Gastrocnemius medialis (tissue), 4 donors: ENCODE data around the gene AMHR2. TPM values are rescaled to one million over a fixed set of nuclear protein-coding genes. Genes with fewer than 3 reads are reported as not detected.

ENCODE experiments used
- ATAC-seq, 2 donors: fragments of 150-250 bp; one replicate each; pipeline ENCODE4 v1.9.1; 2016
- DNase-seq, 2 donors: peaks; one replicate each; pipeline ENCODE4 v3.0.0-alpha.2; 2019
- H3K27ac ChIP-seq, 4 donors: fragments of 200-600 bp; sonication (generic); 1 replicate in 1 of 4; 2 replicates in 3 of 4; pipeline ENCODE4 v1.5.1; 2016 to 2018; ENCODE audit warnings: mild to moderate bottlenecking in 2 of 4, moderate library complexity in 1 of 4
- H3K27me3 ChIP-seq, 3 donors: fragments of 200-600 bp; sonication (generic) in 2 of 3; 1 replicate in 1 of 3; 2 replicates in 2 of 3; pipeline versions ENCODE4 v1.5.1 to v1.6.0; 2016 to 2019; ENCODE audit warnings: mild to moderate bottlenecking in 1 of 3, moderate library complexity in 1 of 3
- H3K36me3 ChIP-seq, 2 donors: fragments of 200-600 bp; sonication (generic) in 1 of 2; one replicate each; pipeline ENCODE4 v1.5.1; 2017 to 2018
- H3K4me1 ChIP-seq, 2 donors: fragments of 200-600 bp; sonication (generic) in 1 of 2; one replicate each; pipeline ENCODE4 v1.5.1; 2016 to 2017; ENCODE audit warnings: mild to moderate bottlenecking in 2 of 2
- H3K4me3 ChIP-seq, 4 donors: fragments of 200-600 bp; sonication (generic) in 3 of 4; 1 replicate in 1 of 4; 2 replicates in 3 of 4; pipeline ENCODE4 v1.5.1; 2016 to 2019; ENCODE audit warnings: mild to moderate bottlenecking in 2 of 4
- H3K9me3 ChIP-seq, 3 donors: fragments of 200-600 bp; sonication (generic) in 2 of 3; 1 replicate in 1 of 3; 2 replicates in 2 of 3; pipeline ENCODE4 v1.5.1; 2016 to 2019
- POLR2A ChIP-seq, 2 donors: fragments of 450-650 bp; IDR thresholded peaks; one replicate each; pipeline ENCODE4 v1.6.1; 2017; ENCODE audit warnings: antibody characterized with exemption in 2 of 2, mild to moderate bottlenecking in 2 of 2, moderate library complexity in 2 of 2
- in situ Hi-C, 4 donors: fragments of 200-750 bp; cut with MboI; loops; one replicate each; pipeline versions ENCODE4 v1.15.0 to v1.8.0; 2017; ENCODE audit warnings: low sequenced_read_pairs in 4 of 4
- intact Hi-C: fragments of 100-400 bp; cut with DNase I; formaldehyde crosslinking; loops from one replicate; pipeline ENCODE4 v1.15.1; 2023; ENCODE audit warnings: low total_unique reads
- total RNA-seq, 4 donors: library from RNA; depleted of rRNA; stranded (reverse); fragments of >200 nt; gene quantifications; one replicate each; pipeline versions ENCODE4 v1.1.0 to v1.2.3, GENCODE V29; 2016
- TF ChIP-seq, protein P1 (sequence below), 5 experiments: fragments of 450-650 bp in 3 of 5; fragments of 200-600 bp in 2 of 5; sonication (generic) in 2 of 5; IDR thresholded peaks in 4 of 5; conservative IDR thresholded peaks in 1 of 5; 1 replicate in 4 of 5; 2 replicates in 1 of 5; pipeline ENCODE4 v1.5.1; 2016 to 2019; ENCODE audit warnings: antibody characterized with exemption in 5 of 5, mild to moderate bottlenecking in 3 of 5, moderate library complexity in 3 of 5

AMHR2 gene
- total RNA-seq, 4 donors from 2014 or later, result 1.0 to 1.4 TPM; not detected in 2

DNA sequence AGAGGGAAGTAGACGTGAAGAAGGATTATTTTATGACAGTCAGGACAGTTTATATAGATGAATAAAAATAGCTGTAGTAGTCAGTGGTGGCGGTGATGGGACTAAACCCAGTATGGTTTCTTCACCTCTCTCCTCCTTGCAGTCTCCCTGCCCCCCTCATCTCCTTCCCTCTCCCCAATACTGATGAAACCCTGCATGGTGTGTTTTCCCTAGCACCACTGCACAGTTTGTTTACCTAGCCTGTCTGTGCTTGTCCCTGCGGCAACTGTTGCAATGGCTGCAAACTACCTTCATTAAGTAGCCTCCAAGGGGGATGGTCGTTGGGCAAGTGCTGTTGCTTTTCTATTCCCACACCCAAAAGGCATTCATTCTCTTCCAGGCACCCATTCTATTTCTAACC, 43.0 kb downstream of the AMHR2 start:
- in situ Hi-C loops (no loop called here), intact Hi-C loops (no loop called here)
- peak; percentile 31 to 73 for ATAC-seq
- no peak for TF ChIP-seq POLR2A (IDR thresholded peaks at IDR 0.05)
- TF ChIP-seq, protein P1, sequence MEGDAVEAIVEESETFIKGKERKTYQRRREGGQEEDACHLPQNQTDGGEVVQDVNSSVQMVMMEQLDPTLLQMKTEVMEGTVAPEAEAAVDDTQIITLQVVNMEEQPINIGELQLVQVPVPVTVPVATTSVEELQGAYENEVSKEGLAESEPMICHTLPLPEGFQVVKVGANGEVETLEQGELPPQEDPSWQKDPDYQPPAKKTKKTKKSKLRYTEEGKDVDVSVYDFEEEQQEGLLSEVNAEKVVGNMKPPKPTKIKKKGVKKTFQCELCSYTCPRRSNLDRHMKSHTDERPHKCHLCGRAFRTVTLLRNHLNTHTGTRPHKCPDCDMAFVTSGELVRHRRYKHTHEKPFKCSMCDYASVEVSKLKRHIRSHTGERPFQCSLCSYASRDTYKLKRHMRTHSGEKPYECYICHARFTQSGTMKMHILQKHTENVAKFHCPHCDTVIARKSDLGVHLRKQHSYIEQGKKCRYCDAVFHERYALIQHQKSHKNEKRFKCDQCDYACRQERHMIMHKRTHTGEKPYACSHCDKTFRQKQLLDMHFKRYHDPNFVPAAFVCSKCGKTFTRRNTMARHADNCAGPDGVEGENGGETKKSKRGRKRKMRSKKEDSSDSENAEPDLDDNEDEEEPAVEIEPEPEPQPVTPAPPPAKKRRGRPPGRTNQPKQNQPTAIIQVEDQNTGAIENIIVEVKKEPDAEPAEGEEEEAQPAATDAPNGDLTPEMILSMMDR (IDR thresholded peaks at IDR 0.05 in 4 of 5, conservative IDR thresholded peaks at IDR 0.05 in 1 of 5), result no peak
- Histone ChIP-seq H3K9me3 (no peaks in the 10 kb centered on the region), H3K4me1 (peaks cover 87 to 89% of the 10 kb centered on the region in 2 donors), H3K36me3 (peaks cover 3 to 100% of the 10 kb centered on the region in 2 donors), H3K27ac (peak overlapping the region; percentile 71 to 84 (median 78)), H3K4me3 (no peak overlapping the region), H3K27me3 (no peaks in the 10 kb centered on the region)
- peak in 1 of 2 donors; percentile 37 for DNase-seq

DNA sequence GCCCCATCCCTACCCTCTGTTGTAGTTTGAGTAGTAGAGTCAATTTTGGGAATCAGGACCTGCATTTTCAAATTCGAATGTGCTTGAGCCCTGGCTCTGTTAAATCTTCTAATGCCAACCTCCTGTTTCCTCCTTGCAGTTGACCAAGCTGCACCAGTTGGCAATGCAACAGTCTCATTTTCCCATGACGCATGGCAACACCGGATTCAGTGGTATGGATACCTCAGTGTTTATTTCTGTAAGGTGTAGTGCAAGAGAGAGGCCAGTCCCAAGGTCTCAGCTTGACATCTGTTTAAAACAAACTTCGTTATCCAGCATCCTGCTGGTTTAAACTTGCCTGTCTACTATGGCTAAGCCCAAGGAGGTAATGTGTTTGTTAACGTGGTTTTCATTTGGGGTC, 43.4 kb downstream of the AMHR2 start:
- no peak overlapping the region for H3K4me3 ChIP-seq
- no peaks in the 10 kb centered on the region for H3K9me3 ChIP-seq
- intact Hi-C loops (no loop called here), in situ Hi-C loops (no loop called here)
- H3K36me3 ChIP-seq, result peaks cover 3 to 100% of the 10 kb centered on the region in 2 donors
- peaks cover 87 to 89% of the 10 kb centered on the region in 2 donors for H3K4me1 ChIP-seq
- no peak for TF ChIP-seq POLR2A (IDR thresholded peaks at IDR 0.05)
- TF ChIP-seq, protein P1 (IDR thresholded peaks at IDR 0.05 in 4 of 5, conservative IDR thresholded peaks at IDR 0.05 in 1 of 5), result no peak
- peak in 1 of 2 donors; percentile 62 for DNase-seq
- no peaks in the 10 kb centered on the region for H3K27me3 ChIP-seq
- peak overlapping the region; percentile 71 to 84 (median 78) for H3K27ac ChIP-seq
- peak; percentile 64 to 80 for ATAC-seq

DNA sequence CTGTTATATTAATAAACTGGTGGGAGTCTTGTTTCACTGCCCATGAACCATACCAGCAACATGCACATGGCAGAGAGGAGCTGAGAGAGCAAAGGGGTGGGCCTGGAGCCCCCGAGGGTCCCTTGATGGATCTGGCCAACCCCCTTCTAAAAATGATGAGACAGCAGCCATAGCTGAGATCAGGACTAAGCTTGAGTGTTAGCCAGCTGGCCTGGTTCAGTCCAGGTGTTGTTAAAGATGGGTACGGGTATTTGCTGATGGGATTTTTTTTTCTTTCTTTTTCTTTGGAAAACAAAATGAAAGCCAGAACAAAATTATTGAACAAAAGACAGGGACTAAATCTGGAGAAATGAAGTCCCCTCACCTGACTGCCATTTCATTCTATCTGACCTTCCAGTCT, 44.2 kb downstream of the AMHR2 start:
- Histone ChIP-seq H3K36me3 (peaks cover 3 to 100% of the 10 kb centered on the region in 2 donors), H3K27me3 (no peaks in the 10 kb centered on the region), H3K9me3 (no peaks in the 10 kb centered on the region), H3K4me3 (no peak overlapping the region), H3K4me1 (peaks cover 87 to 89% of the 10 kb centered on the region in 2 donors), H3K27ac (peak overlapping the region; percentile 71 to 84 (median 78))
- ATAC-seq (no peak), DNase-seq (peak in 1 of 2 donors; percentile 8)
- TF ChIP-seq POLR2A (IDR thresholded peaks at IDR 0.05), result no peak
- in situ Hi-C loops, result no loop called here
- intact Hi-C loops, result no loop called here

DNA sequence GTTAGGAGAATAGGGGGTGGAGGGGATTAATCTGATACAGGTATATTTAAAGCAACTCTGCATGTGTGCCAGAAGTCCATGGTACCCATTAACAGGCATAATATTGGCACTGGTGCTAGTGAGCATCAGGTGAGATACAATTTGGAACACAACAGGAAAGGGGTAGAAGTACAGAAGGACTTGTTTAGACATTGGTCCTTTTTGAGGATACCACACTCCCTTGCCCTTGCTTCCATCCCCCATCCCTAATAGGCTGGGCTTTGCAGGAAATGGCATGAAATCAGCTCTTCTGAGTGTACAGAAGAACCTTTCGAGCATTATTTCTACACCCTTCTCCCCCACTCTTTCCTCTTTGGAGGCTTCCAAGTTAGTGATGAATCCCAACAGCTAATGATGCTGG, 44.6 kb downstream of the AMHR2 start:
- intact Hi-C loops (no loop called here), in situ Hi-C loops (no loop called here)
- Histone ChIP-seq H3K27me3 (no peaks in the 10 kb centered on the region), H3K4me1 (peaks cover 87 to 89% of the 10 kb centered on the region in 2 donors), H3K4me3 (no peak overlapping the region), H3K9me3 (no peaks in the 10 kb centered on the region), H3K36me3 (peaks cover 3 to 100% of the 10 kb centered on the region in 2 donors), H3K27ac (peak overlapping the region; percentile 71 to 84 (median 78))
- ATAC-seq (no peak), DNase-seq (no peak)
- TF ChIP-seq, protein P1 (IDR thresholded peaks at IDR 0.05 in 4 of 5, conservative IDR thresholded peaks at IDR 0.05 in 1 of 5), result no peak
- no peak for TF ChIP-seq POLR2A (IDR thresholded peaks at IDR 0.05)

DNA sequence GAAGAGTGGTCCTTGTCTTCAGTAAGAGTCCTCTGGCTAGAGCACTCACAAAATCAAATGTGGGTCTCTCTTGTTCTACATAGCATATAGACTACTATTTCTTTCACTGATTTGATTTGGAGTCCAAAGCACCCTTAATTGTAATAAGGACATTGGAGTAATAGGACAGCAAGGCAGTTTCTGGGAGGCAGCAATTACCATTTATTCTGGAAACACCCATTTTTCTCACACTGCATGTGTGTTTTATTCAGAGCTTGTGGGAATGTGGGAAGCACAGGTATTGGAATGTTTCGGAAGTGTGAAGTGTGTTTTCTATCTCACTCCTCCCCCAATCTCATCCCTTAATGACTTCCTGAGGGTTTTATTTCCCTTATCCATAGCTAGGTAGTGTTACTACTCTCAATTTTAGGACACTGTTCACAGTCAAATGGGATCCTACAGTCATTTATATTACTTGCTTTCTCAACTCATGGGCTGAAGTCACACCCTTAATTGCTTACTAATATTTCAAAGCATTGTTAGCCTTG, 48.5 kb downstream of the AMHR2 start:
- H3K27ac ChIP-seq, result peak overlapping the region; percentile 75 to 86 (median 82)
- no peak overlapping the region for H3K4me3 ChIP-seq
- peaks cover 6 to 100% of the 10 kb centered on the region in 2 donors for H3K36me3 ChIP-seq
- ATAC-seq (no peak), DNase-seq (no peak)
- TF ChIP-seq, protein P1 (IDR thresholded peaks at IDR 0.05 in 4 of 5, conservative IDR thresholded peaks at IDR 0.05 in 1 of 5), result no peak
- no peak for TF ChIP-seq POLR2A (IDR thresholded peaks at IDR 0.05)
- in situ Hi-C loops, result no loop called here
- H3K4me1 ChIP-seq, result peaks cover 85 to 86% of the 10 kb centered on the region in 2 donors
- H3K27me3 ChIP-seq, result no peaks in the 10 kb centered on the region
- no peaks in the 10 kb centered on the region for H3K9me3 ChIP-seq
- intact Hi-C loops, result no loop called here
